Natural killer cell (primary cell): ENCODE results near the gene SLC12A1. TPM values are rescaled to one million over a fixed set of nuclear protein-coding genes. Genes with fewer than 3 reads are reported as not detected.

Experiments used
- ATAC-seq, 3 donors: fragments of 150-1000 bp in 2 of 3; fragments of 200-7000 bp in 1 of 3; cut with Tn5 transposase; 1 replicate in 1 of 3; 2 replicates in 2 of 3; pipeline ENCODE4 v1.10.0; 2021; ENCODE audit warnings: mild to moderate bottlenecking in 2 of 3, moderate library complexity in 2 of 3
- DNase-seq, 2 donors: peaks; one replicate each; pipeline versions ENCODE4 v3.0.0 to v3.0.0-alpha.2; 2013 to 2021; ENCODE audit warnings: mixed read lengths in 1 of 2
- H3K27ac ChIP-seq: one replicate; pipeline ENCODE4 v1.5.1; 2013; ENCODE audit warnings: mild to moderate bottlenecking, low read length
- H3K27me3 ChIP-seq: one replicate; pipeline ENCODE4 v1.6.1; 2013; ENCODE audit warnings: low read length; ENCODE audit not compliant: control insufficient read depth, insufficient read depth
- H3K36me3 ChIP-seq: one replicate; pipeline ENCODE4 v1.6.1; 2013; ENCODE audit warnings: low read length; ENCODE audit not compliant: control insufficient read depth, insufficient read depth
- H3K4me1 ChIP-seq: one replicate; pipeline ENCODE4 v1.6.1; 2013; ENCODE audit warnings: low read length; ENCODE audit not compliant: control insufficient read depth, insufficient read depth
- H3K4me3 ChIP-seq: one replicate; pipeline ENCODE4 v1.5.1; 2013; ENCODE audit warnings: low read length
- H3K9me3 ChIP-seq: one replicate; pipeline ENCODE4 v1.6.1; 2013; ENCODE audit warnings: low read length; ENCODE audit not compliant: control insufficient read depth, insufficient read depth
- H3K27ac Mint-ChIP-seq, 2 donors: one replicate each; pipeline ENCODE4 v1.8.0; 2022; ENCODE audit warnings: mild to moderate bottlenecking in 2 of 2, mixed read lengths in 2 of 2, moderate library complexity in 1 of 2
- H3K27me3 Mint-ChIP-seq, 2 donors: one replicate each; pipeline ENCODE4 v1.8.0; 2022; ENCODE audit warnings: low read depth in 2 of 2, mixed read lengths in 2 of 2
- H3K36me3 Mint-ChIP-seq: one replicate; pipeline ENCODE4 v1.8.0; 2022; ENCODE audit warnings: mixed read lengths
- H3K4me1 Mint-ChIP-seq, 2 donors: one replicate each; pipeline ENCODE4 v1.8.0; 2022; ENCODE audit warnings: mixed read lengths in 2 of 2
- H3K4me3 Mint-ChIP-seq: one replicate; pipeline ENCODE4 v1.8.0; 2022; ENCODE audit warnings: mild to moderate bottlenecking, moderate library complexity, mixed read lengths
- H3K9me3 Mint-ChIP-seq, 2 donors: one replicate each; pipeline ENCODE4 v1.8.0; 2022; ENCODE audit warnings: mixed read lengths in 2 of 2
- WGBS: methylation state at CpG from one replicate; pipeline ENCODE4 v1.1.7; 2013; ENCODE audit warnings: missing lambda C conversion rate; ENCODE audit not compliant: insufficient coverage; 5-methylcytosine and 5-hydroxymethylcytosine counted together
- intact Hi-C: fragments of 100-400 bp; cut with micrococcal nuclease; formaldehyde crosslinking; loops from one replicate; pipeline ENCODE4 v1.14.2; 2022
- total RNA-seq, 4 donors: library from RNA; stranded (reverse); fragments of 120-200 nt in 1 of 4; gene quantifications; one replicate each; pipeline versions ENCODE4 v1.2.3 to v1.2.4, GENCODE V29; 2013 to 2022
- TF ChIP-seq, protein P1 (sequence below): fragments of 200-600 bp; IDR thresholded peaks from one replicate; pipeline ENCODE4 v1.8.0; 2022; ENCODE audit warnings: antibody characterized with exemption

The SLC12A1 gene
- total RNA-seq, 3 donors from 2014 or later (not counting 1 experiment from before 2014, with no cell fraction given): not detected

DNA sequence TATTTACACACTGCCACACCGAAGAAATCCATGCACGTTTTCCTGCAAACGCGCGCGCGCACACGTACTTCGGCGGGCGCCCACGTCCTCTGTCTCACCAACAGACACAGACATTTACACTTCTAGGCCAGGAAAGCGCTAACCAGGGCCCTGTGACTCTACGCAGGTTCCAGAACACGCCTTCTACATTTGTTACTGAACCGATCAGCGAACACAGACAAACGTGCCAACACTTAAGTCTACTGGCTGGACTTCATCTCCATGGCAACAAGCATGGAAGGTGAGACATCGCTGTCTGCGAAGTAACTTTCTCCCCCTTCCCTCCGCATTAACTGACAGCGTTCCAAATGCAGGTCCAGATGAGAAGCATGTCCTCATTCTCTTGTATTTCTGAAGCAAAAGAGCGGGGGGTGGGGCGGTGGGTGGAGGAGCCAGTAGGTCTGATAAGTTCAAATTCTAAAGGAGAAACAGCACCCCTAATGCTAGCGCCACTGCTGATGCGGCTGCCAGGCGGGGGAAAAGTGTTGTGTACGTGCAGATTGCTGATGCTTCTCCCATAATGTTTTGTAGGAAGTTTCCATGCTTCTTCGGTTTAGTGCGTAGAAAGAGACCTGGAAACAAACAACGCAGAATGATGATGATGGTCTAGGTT is 14.4 kb upstream of the SLC12A1 start, which contains the start of gene CTXN2:
CTXN2 (plus strand) TSS at position 92 of the 652 bp plus-strand sequence. CDS start 9,636 bp downstream, outside the sequence.
- intact Hi-C loops: no loop called here
- Histone ChIP-seq H3K9me3 (no peaks in the 10 kb centered on the region), H3K27me3 (peaks cover 8% of the 10 kb centered on the region), H3K4me1 (no peaks in the 10 kb centered on the region), H3K27ac (no peak within 1 kb of the TSS), H3K36me3 (no peaks in the 10 kb centered on the region), H3K4me3 (no peak within 1 kb of the TSS)
- TF ChIP-seq, protein P1, sequence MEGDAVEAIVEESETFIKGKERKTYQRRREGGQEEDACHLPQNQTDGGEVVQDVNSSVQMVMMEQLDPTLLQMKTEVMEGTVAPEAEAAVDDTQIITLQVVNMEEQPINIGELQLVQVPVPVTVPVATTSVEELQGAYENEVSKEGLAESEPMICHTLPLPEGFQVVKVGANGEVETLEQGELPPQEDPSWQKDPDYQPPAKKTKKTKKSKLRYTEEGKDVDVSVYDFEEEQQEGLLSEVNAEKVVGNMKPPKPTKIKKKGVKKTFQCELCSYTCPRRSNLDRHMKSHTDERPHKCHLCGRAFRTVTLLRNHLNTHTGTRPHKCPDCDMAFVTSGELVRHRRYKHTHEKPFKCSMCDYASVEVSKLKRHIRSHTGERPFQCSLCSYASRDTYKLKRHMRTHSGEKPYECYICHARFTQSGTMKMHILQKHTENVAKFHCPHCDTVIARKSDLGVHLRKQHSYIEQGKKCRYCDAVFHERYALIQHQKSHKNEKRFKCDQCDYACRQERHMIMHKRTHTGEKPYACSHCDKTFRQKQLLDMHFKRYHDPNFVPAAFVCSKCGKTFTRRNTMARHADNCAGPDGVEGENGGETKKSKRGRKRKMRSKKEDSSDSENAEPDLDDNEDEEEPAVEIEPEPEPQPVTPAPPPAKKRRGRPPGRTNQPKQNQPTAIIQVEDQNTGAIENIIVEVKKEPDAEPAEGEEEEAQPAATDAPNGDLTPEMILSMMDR: no peak
- Mint-ChIP-seq H3K4me3 (no peak within 1 kb of the TSS), H3K4me1 (no peaks in the 10 kb centered on the region), H3K9me3 (peaks cover 6 to 8% of the 10 kb centered on the region in 2 donors), H3K36me3 (no peaks in the 10 kb centered on the region), H3K27ac (no peak within 1 kb of the TSS), H3K27me3 (peaks cover 19 to 28% of the 10 kb centered on the region in 2 donors)
- ATAC-seq (no peak), DNase-seq (no peak)
- 14% methylated on average over 30 of the region's 31 CpGs for WGBS

DNA sequence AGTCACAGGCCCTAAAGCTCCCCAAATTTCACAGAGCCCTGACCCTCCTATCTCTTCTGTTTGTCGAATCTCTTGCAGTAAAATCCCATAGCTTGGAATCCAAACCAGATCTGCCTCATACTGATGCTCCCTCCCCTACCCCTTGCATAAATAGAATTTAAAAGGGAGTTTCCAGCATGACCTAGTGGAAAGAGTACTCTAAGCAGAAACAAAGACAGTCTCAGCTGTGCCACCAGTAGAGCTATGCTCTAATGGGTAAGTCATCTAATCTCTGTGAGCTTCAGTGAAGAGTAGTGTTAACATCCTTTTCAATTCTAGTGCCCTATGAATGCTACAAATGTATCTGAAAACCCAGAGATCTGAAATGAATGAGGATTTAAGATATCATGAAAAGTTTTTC is 4.0 kb upstream of the SLC12A1 start:
- H3K36me3 ChIP-seq: no peaks in the 10 kb centered on the region
- Mint-ChIP-seq H3K27ac (no peak overlapping the region), H3K4me3 (no peak overlapping the region), H3K9me3 (no peaks in the 10 kb centered on the region), H3K36me3 (no peaks in the 10 kb centered on the region), H3K27me3 (peaks cover 10 to 24% of the 10 kb centered on the region in 2 donors), H3K4me1 (no peaks in the 10 kb centered on the region)
- intact Hi-C loops: no loop called here
- H3K9me3 ChIP-seq: no peaks in the 10 kb centered on the region
- no peak overlapping the region for H3K27ac ChIP-seq
- no peak overlapping the region for H3K4me3 ChIP-seq
- ATAC-seq: no peak
- peaks cover 2% of the 10 kb centered on the region for H3K27me3 ChIP-seq
- no peaks in the 10 kb centered on the region for H3K4me1 ChIP-seq
- 86% methylated on average over 1 of the region's 1 CpG for WGBS
- DNase-seq: no peak
- TF ChIP-seq, protein P1: no peak

- no peaks in the 10 kb centered on the region for H3K36me3 Mint-ChIP-seq
- intact Hi-C loops: no loop called here
- WGBS: 71% methylated on average over 1 of the region's 1 CpG
These were observed 15.2 kb downstream of the SLC12A1 start for GRCh38 chr15:48221261-48221660.

More at GRCh38 chr15:48221261-48221660, 15.2 kb downstream of the SLC12A1 start:
- Histone ChIP-seq H3K27ac (no peak overlapping the region), H3K4me1 (no peaks in the 10 kb centered on the region), H3K9me3 (no peaks in the 10 kb centered on the region), H3K27me3 (no peaks in the 10 kb centered on the region), H3K4me3 (no peak overlapping the region), H3K36me3 (no peaks in the 10 kb centered on the region)
- Mint-ChIP-seq H3K27ac (no peak overlapping the region), H3K9me3 (peaks cover 0 to 2% of the 10 kb centered on the region in 2 donors), H3K4me3 (no peak overlapping the region), H3K4me1 (no peaks in the 10 kb centered on the region), H3K27me3 (peaks cover 0 to 2% of the 10 kb centered on the region in 2 donors)
- ATAC-seq (no peak), DNase-seq (no peak)
- TF ChIP-seq, protein P1: no peak
